WTC11 (cell line): ENCODE data around the gene THAP2. TPM values are rescaled to one million over a fixed set of nuclear protein-coding genes. Genes with fewer than 3 reads are reported as not detected.

Source experiments
- ATAC-seq: fragments of 200-7000 bp; cut with Tn5 transposase; 2 replicates; pipeline ENCODE4 v1.10.0; 2021; ENCODE audit warnings: mild to moderate bottlenecking, moderate library complexity
- CTCF ChIA-PET: fragments of 300-600 bp; sonication (Branson Sonifier 250); formaldehyde crosslinking; loops from one replicate; lab custom pipeline; 2021; ENCODE audit warnings: antibody characterized with exemption; lab: Charles Lee
- POLR2A ChIA-PET: fragments of 350-600 bp; sonication (Branson Sonifier 250); formaldehyde crosslinking; loops from one replicate; lab custom pipeline; 2021; ENCODE audit warnings: antibody characterized with exemption; lab: Charles Lee
- DNase-seq: peaks from one replicate; pipeline ENCODE4 v3.0.0; 2021; ENCODE audit warnings: low spot score
- H3K27ac Mint-ChIP-seq: 2 replicates; pipeline ENCODE4 v1.8.0; 2021; ENCODE audit warnings: mixed read lengths
- H3K27me3 Mint-ChIP-seq: 2 replicates; pipeline ENCODE4 v1.8.0; 2021; ENCODE audit warnings: low read depth, mild to moderate bottlenecking, moderate library complexity, mixed read lengths
- H3K36me3 Mint-ChIP-seq: 2 replicates; pipeline ENCODE4 v1.8.0; 2021; ENCODE audit warnings: mixed read lengths
- H3K4me1 Mint-ChIP-seq: 2 replicates; pipeline ENCODE4 v1.8.0; 2022; ENCODE audit warnings: mixed read lengths
- H3K4me3 Mint-ChIP-seq: 2 replicates; pipeline ENCODE4 v1.8.0; 2021; ENCODE audit warnings: mild to moderate bottlenecking, moderate library complexity, mixed read lengths
- H3K9me3 Mint-ChIP-seq: 2 replicates; pipeline ENCODE4 v1.8.0; 2021; ENCODE audit warnings: mixed read lengths
- ATF3 ChIP-seq: sonication (generic); formaldehyde crosslinking; conservative IDR thresholded peaks from 2 replicates; pipeline ENCODE4 v1.8.1; 2022; ENCODE audit warnings: mild to moderate bottlenecking, missing genetic modification reagents
- CDX4 ChIP-seq: fragments of 250-450 bp; sonication (Bioruptor Pico); IDR thresholded peaks from 2 replicates; pipeline ENCODE4 v1.9.0; 2021; ENCODE audit warnings: moderate library complexity, mild to moderate bottlenecking, inconsistent platforms, borderline replicate concordance
- CTCF ChIP-seq: fragments of 200-600 bp; IDR thresholded peaks from 2 replicates; pipeline ENCODE4 v1.8.0; 2022; ENCODE audit warnings: antibody characterized with exemption
- E2F4 ChIP-seq: sonication (generic); formaldehyde crosslinking; IDR thresholded peaks from 2 replicates; pipeline ENCODE4 v1.8.1; 2022; ENCODE audit warnings: low read depth, mild to moderate bottlenecking, moderate library complexity, missing genetic modification reagents, borderline replicate concordance
- ELF4 ChIP-seq: sonication (generic); formaldehyde crosslinking; IDR thresholded peaks from 2 replicates; pipeline ENCODE4 v1.8.1; 2022; ENCODE audit warnings: low read depth, mild to moderate bottlenecking, moderate library complexity, missing genetic modification reagents
- GABPB1 ChIP-seq: sonication (generic); formaldehyde crosslinking; IDR thresholded peaks from 2 replicates; pipeline ENCODE4 v1.8.1; 2023; ENCODE audit warnings: mild to moderate bottlenecking, missing genetic modification reagents
- HMGA2 ChIP-seq: fragments of 250-450 bp; sonication (Bioruptor Pico); IDR thresholded peaks from 2 replicates; pipeline ENCODE4 v1.4.0; 2021; ENCODE audit warnings: mild to moderate bottlenecking, moderate library complexity
- HMGXB4 ChIP-seq: sonication (generic); formaldehyde crosslinking; IDR thresholded peaks from 2 replicates; pipeline ENCODE4 v1.8.1; 2023; ENCODE audit warnings: mild to moderate bottlenecking, moderate library complexity, missing genetic modification reagents
- JAZF1 ChIP-seq: fragments of 250-450 bp; sonication (Bioruptor Pico); IDR thresholded peaks from 2 replicates; pipeline ENCODE4 v1.9.0; 2021; ENCODE audit warnings: moderate library complexity, mild to moderate bottlenecking, inconsistent platforms
- MAX ChIP-seq: sonication (generic); formaldehyde crosslinking; IDR thresholded peaks from 2 replicates; pipeline ENCODE4 v1.8.0; 2022; ENCODE audit warnings: mild to moderate bottlenecking, missing genetic modification reagents
- MXD4 ChIP-seq: fragments of 250-450 bp; sonication (Bioruptor Pico); IDR thresholded peaks from 2 replicates; pipeline ENCODE4 v1.8.0; 2021; ENCODE audit warnings: mild to moderate bottlenecking, moderate library complexity, borderline replicate concordance
- NFATC4 ChIP-seq: fragments of 250-450 bp; sonication (Bioruptor Pico); IDR thresholded peaks from 2 replicates; pipeline ENCODE4 v1.9.0; 2021; ENCODE audit warnings: mild to moderate bottlenecking
- NFE2L1 ChIP-seq: sonication (generic); formaldehyde crosslinking; IDR thresholded peaks from 2 replicates; pipeline ENCODE4 v1.8.1; 2023; ENCODE audit warnings: missing genetic modification reagents
- OVOL2 ChIP-seq: fragments of 250-450 bp; sonication (Bioruptor Pico); IDR thresholded peaks from 2 replicates; pipeline ENCODE4 v1.9.0; 2021; ENCODE audit warnings: mild to moderate bottlenecking, borderline replicate concordance
- PRRX2 ChIP-seq: fragments of 250-450 bp; sonication (Bioruptor Pico); IDR thresholded peaks from 2 replicates; pipeline ENCODE4 v1.8.0; 2021; ENCODE audit warnings: mild to moderate bottlenecking
- SOX15 ChIP-seq: fragments of 250-450 bp; sonication (Bioruptor Pico); IDR thresholded peaks from 2 replicates; pipeline ENCODE4 v1.9.0; 2021; ENCODE audit warnings: mild to moderate bottlenecking
- USF2 ChIP-seq: sonication (generic); formaldehyde crosslinking; IDR thresholded peaks from 2 replicates; pipeline ENCODE4 v1.8.1; 2023; ENCODE audit warnings: mild to moderate bottlenecking, missing genetic modification reagents, moderate library complexity
- ZNF121 ChIP-seq: sonication (generic); formaldehyde crosslinking; IDR thresholded peaks from 2 replicates; pipeline ENCODE4 v1.8.0; 2023; ENCODE audit warnings: missing genetic modification reagents
- ZNF425 ChIP-seq: fragments of 250-450 bp; sonication (Bioruptor Pico); conservative IDR thresholded peaks from 2 replicates; pipeline ENCODE4 v1.9.0; 2021; ENCODE audit warnings: mild to moderate bottlenecking
- total RNA-seq: library from RNA; stranded (reverse); gene quantifications from 3 replicates; pipeline ENCODE4 v1.2.3, GENCODE V29; 2021

The THAP2 gene
- total RNA-seq, 1 experiment from 2014 or later: 6.4 TPM

GRCh38 chr12:71625476-71625875 is 38.6 kb upstream of the THAP2 start:
- ChIA-PET CTCF (interaction anchor here (1.0 kb wide), 1 partner anchor 11 kb away, joined by 5 read pairs; no protein-coding TSS in a partner anchor), POLR2A (no interaction called here)
- peaks cover 74% of the 10 kb centered on the region for H3K36me3 Mint-ChIP-seq

More at GRCh38 chr12:71625476-71625875, 38.6 kb upstream of the THAP2 start:
- ATAC-seq (no peak), DNase-seq (no peak)
- Mint-ChIP-seq H3K27ac (no peak overlapping the region), H3K4me1 (peaks cover 14% of the 10 kb centered on the region), H3K9me3 (no peaks in the 10 kb centered on the region), H3K27me3 (no peaks in the 10 kb centered on the region), H3K4me3 (no peak overlapping the region)
- no peak for TF ChIP-seq MXD4 (CRISPR knock-in tag)
- no peak for TF ChIP-seq ATF3 (CRISPR knock-in tag)
- no peak for TF ChIP-seq MAX
- TF ChIP-seq GABPB1 (CRISPR knock-in tag): no peak
- TF ChIP-seq NFE2L1 (CRISPR knock-in tag): no peak
- no peak for TF ChIP-seq CTCF
- TF ChIP-seq E2F4: no peak
- TF ChIP-seq HMGXB4 (CRISPR knock-in tag): no peak
- TF ChIP-seq SOX15: no peak
- no peak for TF ChIP-seq OVOL2 (CRISPR knock-in tag)
- no peak for TF ChIP-seq ELF4 (CRISPR knock-in tag)
- no peak for TF ChIP-seq JAZF1 (CRISPR knock-in tag)
- TF ChIP-seq ZNF121 (CRISPR knock-in tag): no peak
- TF ChIP-seq NFATC4 (CRISPR knock-in tag): no peak
- no peak for TF ChIP-seq USF2
- no peak for TF ChIP-seq PRRX2 (CRISPR knock-in tag)
- no peak for TF ChIP-seq HMGA2 (CRISPR knock-in tag)
- no peak for TF ChIP-seq CDX4 (CRISPR knock-in tag)
- TF ChIP-seq ZNF425 (CRISPR knock-in tag): no peak
